Activated naive CD8-positive, alpha-beta T cell treated with anti-CD3 and anti-CD28 coated beads, Interleukin-2, amount 50 U/mL, for 24 hours (primary cell): Measurements from ENCODE around the gene COL2A1.
A peak's percentile ranks its signal among the peaks of the same experiment; 100 is the strongest.

Experiments
- ATAC-seq: fragments of 150-1000 bp; cut with Tn5 transposase; one replicate; pipeline ENCODE4 v1.10.0; 2021
- DNase-seq: peaks from one replicate; pipeline ENCODE4 v3.0.0; 2021
- H3K27ac Mint-ChIP-seq: one replicate; pipeline ENCODE4 v1.8.0; 2021; ENCODE audit warnings: mild to moderate bottlenecking, mixed read lengths
- H3K27me3 Mint-ChIP-seq: one replicate; pipeline ENCODE4 v1.8.0; 2021; ENCODE audit warnings: mixed read lengths
- H3K36me3 Mint-ChIP-seq: one replicate; pipeline ENCODE4 v1.8.0; 2021; ENCODE audit warnings: low read depth, mixed read lengths
- H3K4me1 Mint-ChIP-seq: one replicate; pipeline ENCODE4 v1.8.0; 2021; ENCODE audit warnings: mixed read lengths
- H3K4me3 Mint-ChIP-seq: one replicate; pipeline ENCODE4 v1.8.0; 2021; ENCODE audit warnings: mild to moderate bottlenecking, moderate library complexity, mixed read lengths
- H3K9me3 Mint-ChIP-seq: one replicate; pipeline ENCODE4 v1.8.0; 2021; ENCODE audit warnings: mixed read lengths

The COL2A1 gene

GRCh38 chr12:47993491-47993890 is 10.8 kb downstream of the COL2A1 start:
- Mint-ChIP-seq H3K27me3 (peaks cover 46% of the 10 kb centered on the region), H3K4me1 (peaks cover 25% of the 10 kb centered on the region), H3K36me3 (no peaks in the 10 kb centered on the region), H3K9me3 (no peaks in the 10 kb centered on the region), H3K4me3 (no peak overlapping the region), H3K27ac (no peak overlapping the region)
- ATAC-seq, result no peak
- DNase-seq, result no peak

GRCh38 chr12:47992776-47993175 is 11.5 kb downstream of the COL2A1 start:
- DNase-seq, result no peak
- no peak overlapping the region for H3K4me3 Mint-ChIP-seq
- peaks cover 38% of the 10 kb centered on the region for H3K27me3 Mint-ChIP-seq
- H3K9me3 Mint-ChIP-seq, result no peaks in the 10 kb centered on the region
- H3K36me3 Mint-ChIP-seq, result no peaks in the 10 kb centered on the region
- peaks cover 26% of the 10 kb centered on the region for H3K4me1 Mint-ChIP-seq
- no peak for ATAC-seq
- H3K27ac Mint-ChIP-seq, result no peak overlapping the region

- Mint-ChIP-seq H3K9me3 (no peaks in the 10 kb centered on the region), H3K36me3 (no peaks in the 10 kb centered on the region), H3K4me3 (no peak overlapping the region), H3K4me1 (peaks cover 26% of the 10 kb centered on the region), H3K27ac (peak overlapping the region; percentile 42), H3K27me3 (peaks cover 30% of the 10 kb centered on the region)
- no peak for DNase-seq
- no peak for ATAC-seq
These were observed 12.9 kb downstream of the COL2A1 start for GRCh38 chr12:47991106-47992061.

- Mint-ChIP-seq H3K27ac (peak overlapping the region; percentile 79), H3K9me3 (no peaks in the 10 kb centered on the region), H3K27me3 (peaks cover 30% of the 10 kb centered on the region), H3K4me3 (no peak overlapping the region), H3K36me3 (no peaks in the 10 kb centered on the region), H3K4me1 (peaks cover 26% of the 10 kb centered on the region)
- DNase-seq, result peak; percentile 54
- peak; percentile 93 for ATAC-seq
These were observed 13.7 kb downstream of the COL2A1 start for GRCh38 chr12:47990351-47991105.

GRCh38 chr12:47989666-47990065 is 14.6 kb downstream of the COL2A1 start:
- Mint-ChIP-seq H3K27ac (no peak overlapping the region), H3K4me3 (no peak overlapping the region)
- no peak for ATAC-seq

GRCh38 chr12:47989023-47989417 is 15.3 kb downstream of the COL2A1 start:
- H3K4me1 Mint-ChIP-seq, result peaks cover 26% of the 10 kb centered on the region
- H3K9me3 Mint-ChIP-seq, result no peaks in the 10 kb centered on the region
- ATAC-seq (no peak), DNase-seq (no peak)
- peaks cover 24% of the 10 kb centered on the region for H3K27me3 Mint-ChIP-seq
- H3K4me3 Mint-ChIP-seq, result no peak overlapping the region
- H3K27ac Mint-ChIP-seq, result no peak overlapping the region
- H3K36me3 Mint-ChIP-seq, result no peaks in the 10 kb centered on the region

More at GRCh38 chr12:47989666-47990065, 14.6 kb downstream of the COL2A1 start:
- no peaks in the 10 kb centered on the region for H3K9me3 Mint-ChIP-seq
- H3K4me1 Mint-ChIP-seq, result peaks cover 26% of the 10 kb centered on the region
- no peaks in the 10 kb centered on the region for H3K36me3 Mint-ChIP-seq
- DNase-seq, result no peak
- H3K27me3 Mint-ChIP-seq, result peaks cover 29% of the 10 kb centered on the region

- no peak for DNase-seq
- H3K36me3 Mint-ChIP-seq, result no peaks in the 10 kb centered on the region
These were observed 15.9 kb downstream of the COL2A1 start for GRCh38 chr12:47988073-47989022.

GRCh38 chr12:47987411-47988072 is 16.7 kb downstream of the COL2A1 start:
- Mint-ChIP-seq H3K4me1 (peaks cover 26% of the 10 kb centered on the region), H3K4me3 (no peak overlapping the region), H3K27me3 (peaks cover 21% of the 10 kb centered on the region), H3K9me3 (no peaks in the 10 kb centered on the region), H3K27ac (no peak overlapping the region), H3K36me3 (no peaks in the 10 kb centered on the region)
- ATAC-seq, result no peak
- DNase-seq, result no peak

More at GRCh38 chr12:47988073-47989022, 15.9 kb downstream of the COL2A1 start:
- ATAC-seq, result no peak
- H3K27ac Mint-ChIP-seq, result no peak overlapping the region
- no peaks in the 10 kb centered on the region for H3K9me3 Mint-ChIP-seq
- H3K4me3 Mint-ChIP-seq, result no peak overlapping the region
- peaks cover 26% of the 10 kb centered on the region for H3K4me1 Mint-ChIP-seq
- peaks cover 20% of the 10 kb centered on the region for H3K27me3 Mint-ChIP-seq

GRCh38 chr12:47986832-47987231 is 17.4 kb downstream of the COL2A1 start:
- no peak for ATAC-seq
- H3K9me3 Mint-ChIP-seq, result no peaks in the 10 kb centered on the region
- H3K4me3 Mint-ChIP-seq, result no peak overlapping the region
- H3K27me3 Mint-ChIP-seq, result peaks cover 14% of the 10 kb centered on the region
- no peak for DNase-seq
- no peaks in the 10 kb centered on the region for H3K36me3 Mint-ChIP-seq
- H3K27ac Mint-ChIP-seq, result no peak overlapping the region
- H3K4me1 Mint-ChIP-seq, result peaks cover 26% of the 10 kb centered on the region

GRCh38 chr12:47986291-47986660 is 18.0 kb downstream of the COL2A1 start:
- Mint-ChIP-seq H3K4me1 (peaks cover 25% of the 10 kb centered on the region), H3K27me3 (peaks cover 11% of the 10 kb centered on the region), H3K27ac (no peak overlapping the region), H3K9me3 (no peaks in the 10 kb centered on the region), H3K4me3 (no peak overlapping the region), H3K36me3 (no peaks in the 10 kb centered on the region)
- ATAC-seq, result no peak
- no peak for DNase-seq

GRCh38 chr12:47985596-47986290 is 18.5 kb downstream of the COL2A1 start:
- no peak for DNase-seq
- ATAC-seq, result no peak
- Mint-ChIP-seq H3K27me3 (peaks cover 10% of the 10 kb centered on the region), H3K36me3 (no peaks in the 10 kb centered on the region), H3K27ac (no peak overlapping the region), H3K4me3 (no peak overlapping the region), H3K4me1 (peaks cover 20% of the 10 kb centered on the region), H3K9me3 (no peaks in the 10 kb centered on the region)

- ATAC-seq, result no peak
- DNase-seq, result no peak
- peaks cover 10% of the 10 kb centered on the region for H3K27me3 Mint-ChIP-seq
- H3K4me3 Mint-ChIP-seq, result no peak overlapping the region
- peaks cover 6% of the 10 kb centered on the region for H3K4me1 Mint-ChIP-seq
- no peaks in the 10 kb centered on the region for H3K36me3 Mint-ChIP-seq
- H3K9me3 Mint-ChIP-seq, result no peaks in the 10 kb centered on the region
- H3K27ac Mint-ChIP-seq, result no peak overlapping the region
These were observed 19.9 kb downstream of the COL2A1 start for GRCh38 chr12:47984331-47984801.

GRCh38 chr12:47983541-47984115 is 20.6 kb downstream of the COL2A1 start:
- ATAC-seq, result no peak
- no peak overlapping the region for H3K4me3 Mint-ChIP-seq
- no peak for DNase-seq
- H3K4me1 Mint-ChIP-seq, result peaks cover 3% of the 10 kb centered on the region
- H3K9me3 Mint-ChIP-seq, result no peaks in the 10 kb centered on the region
- H3K27me3 Mint-ChIP-seq, result peaks cover 5% of the 10 kb centered on the region
- no peaks in the 10 kb centered on the region for H3K36me3 Mint-ChIP-seq
- H3K27ac Mint-ChIP-seq, result no peak overlapping the region
